SKM-1 treated with dmso at 0.1 percent for 144 hours (cell line): ENCODE data around the gene TTC28.
"Not testable (repeated sequence)": the region's sequence is repeated elsewhere in the genome, so short reads cannot be mapped to it uniquely, and the experiment has no call there.

Source experiments
- DNase-seq: peaks from one replicate; lab custom pipeline; 2025; ENCODE audit not compliant: unreplicated experiment; lab: John Stamatoyannopoulos, UW

The TTC28 gene

DNA sequence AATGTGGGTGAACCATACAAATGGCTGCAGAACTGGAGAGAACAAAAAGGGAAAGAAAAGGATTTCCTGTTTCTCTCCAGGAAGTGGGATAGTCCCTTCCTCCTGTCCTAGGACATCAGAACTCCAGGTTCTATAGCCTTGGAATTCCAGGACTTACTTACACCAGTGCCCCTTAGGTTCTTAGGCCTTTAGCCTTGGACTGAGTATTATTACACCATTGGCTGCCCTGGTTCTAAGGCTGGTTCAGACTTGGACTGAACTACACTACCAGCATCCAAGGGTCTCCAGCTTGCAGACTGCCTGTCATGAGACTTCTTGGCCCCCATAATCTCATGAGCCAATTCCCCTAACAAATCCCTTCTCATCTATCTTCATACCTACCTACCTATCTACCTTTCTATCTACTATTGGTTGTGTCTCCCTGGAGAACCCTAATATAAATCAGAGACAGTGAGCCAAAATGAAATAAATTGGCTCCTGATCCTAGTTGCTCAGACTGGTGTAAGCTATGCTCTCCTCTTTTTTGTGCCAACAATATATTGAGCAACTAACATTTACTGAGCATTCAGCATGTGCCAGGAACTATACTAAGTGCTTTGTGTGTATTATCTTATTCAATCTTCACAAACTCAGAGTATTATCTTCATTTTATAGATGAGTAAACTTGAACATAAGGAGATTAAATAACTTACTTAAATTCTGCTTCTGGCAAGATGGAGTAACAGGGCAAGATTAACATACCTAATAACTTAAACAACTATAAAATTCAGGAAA lies 303.7 kb downstream of the TTC28 start:
- DNase-seq, result no peak

GRCh38 chr22:28373831-28374230 lies 305.8 kb downstream of the TTC28 start:
- DNase-seq, result peak; percentile 42

GRCh38 chr22:28369854-28370253 lies 309.8 kb downstream of the TTC28 start:
- no peak for DNase-seq

- no peak for DNase-seq
Observed at GRCh38 chr22:28366856-28367255, 312.8 kb downstream of the TTC28 start.

DNA sequence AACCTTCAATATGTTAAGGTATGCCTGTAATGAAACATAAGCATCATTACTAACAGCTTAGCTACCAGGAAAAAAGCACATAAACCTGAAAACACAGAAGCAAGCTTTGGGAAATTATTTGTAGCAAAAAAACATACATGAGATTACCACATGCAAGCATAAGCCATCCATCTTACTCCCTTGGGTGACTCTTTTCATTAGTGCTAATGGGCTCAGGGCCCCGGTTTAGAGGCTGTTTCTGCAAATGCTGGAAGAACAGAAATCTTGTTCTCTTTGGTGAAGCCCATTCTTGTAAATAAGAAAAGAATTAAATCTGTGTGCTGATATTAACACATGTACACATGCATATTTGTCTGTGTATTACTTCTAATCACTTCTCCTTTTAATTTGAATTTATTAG lies 314.3 kb downstream of the TTC28 start:
- DNase-seq, result no peak

DNA sequence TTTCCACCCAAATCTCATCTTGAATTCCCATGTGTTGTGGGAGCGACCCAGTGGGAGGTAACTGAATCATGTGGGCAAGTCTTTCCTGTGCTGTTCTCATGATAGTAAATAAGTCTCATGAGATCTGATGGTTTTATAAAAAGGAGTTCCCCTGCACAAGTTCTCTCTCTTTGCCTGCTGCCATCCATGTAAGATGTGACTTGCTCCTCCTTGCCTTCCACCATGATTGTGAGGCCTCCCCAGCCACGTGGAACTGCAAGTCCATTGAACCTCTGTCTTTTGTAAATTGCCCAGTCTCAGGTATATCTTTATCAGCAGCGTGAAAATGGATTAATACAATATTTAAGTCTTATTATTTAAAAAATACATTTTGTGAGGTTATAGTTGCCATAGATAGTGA lies 315.5 kb downstream of the TTC28 start:
- DNase-seq, result not testable (repeated sequence)

DNA sequence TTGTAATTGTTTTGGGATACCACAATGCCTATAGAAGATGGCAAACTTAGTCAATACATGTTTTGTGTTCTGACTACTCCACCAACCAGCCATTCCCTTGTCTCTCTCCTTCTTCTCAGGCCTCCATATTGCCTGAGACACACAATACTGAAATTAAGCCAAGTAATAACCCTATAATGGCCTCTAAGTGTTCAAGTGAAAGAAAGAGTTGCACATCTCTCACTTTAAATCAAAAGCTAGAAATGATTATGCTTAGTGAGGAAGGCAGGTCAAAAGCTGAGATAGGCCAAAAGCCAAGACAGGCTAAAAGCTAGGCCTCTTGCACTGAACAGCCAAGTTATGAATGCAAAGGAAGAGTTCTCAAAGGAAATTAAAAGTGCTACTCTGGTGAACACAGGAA lies 318.7 kb downstream of the TTC28 start:
- DNase-seq, result no peak

DNA sequence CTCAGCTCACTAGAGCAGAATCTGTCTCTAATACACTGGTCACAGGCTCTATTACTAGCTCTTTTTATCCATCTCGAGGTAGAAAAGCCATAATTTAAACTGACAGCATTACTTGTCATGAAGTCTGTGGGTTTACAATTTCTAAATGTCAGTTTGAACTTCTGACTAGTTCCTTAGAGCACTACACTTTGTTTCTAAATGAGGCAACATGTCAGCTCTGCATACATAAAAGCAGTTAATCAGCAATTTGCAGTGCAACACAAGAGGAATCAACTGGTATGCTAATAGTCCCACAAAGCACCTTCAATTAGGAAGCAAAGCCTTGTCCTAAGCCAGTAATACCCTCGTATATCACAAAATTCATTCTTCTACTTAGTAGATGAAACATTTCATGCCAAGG lies 321.3 kb downstream of the TTC28 start:
- DNase-seq, result no peak

DNA sequence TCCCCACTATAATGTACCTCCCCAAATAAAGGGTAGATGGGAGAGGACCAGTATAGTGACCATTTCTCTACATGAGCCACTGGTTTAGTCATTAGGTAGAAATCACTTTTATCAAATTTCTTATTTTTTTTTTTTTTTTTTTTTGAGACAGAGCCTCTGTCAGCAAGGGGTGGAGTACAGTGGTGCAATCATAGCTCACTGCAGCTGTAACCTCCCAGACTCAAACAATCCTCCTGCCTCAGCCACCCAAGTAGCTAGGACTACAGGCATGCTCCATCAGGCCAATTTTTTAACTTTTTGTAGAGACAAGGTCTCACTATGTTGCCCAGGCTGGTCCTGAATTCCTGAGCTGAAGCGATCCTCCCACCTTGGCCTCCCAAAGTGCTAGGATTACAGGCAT lies 322.4 kb downstream of the TTC28 start:
- DNase-seq, result no peak

GRCh38 chr22:28351476-28351875 lies 328.2 kb downstream of the TTC28 start:
- no peak for DNase-seq

- no peak for DNase-seq
Observed at GRCh38 chr22:28348613-28349609, 330.7 kb downstream of the TTC28 start.

DNA sequence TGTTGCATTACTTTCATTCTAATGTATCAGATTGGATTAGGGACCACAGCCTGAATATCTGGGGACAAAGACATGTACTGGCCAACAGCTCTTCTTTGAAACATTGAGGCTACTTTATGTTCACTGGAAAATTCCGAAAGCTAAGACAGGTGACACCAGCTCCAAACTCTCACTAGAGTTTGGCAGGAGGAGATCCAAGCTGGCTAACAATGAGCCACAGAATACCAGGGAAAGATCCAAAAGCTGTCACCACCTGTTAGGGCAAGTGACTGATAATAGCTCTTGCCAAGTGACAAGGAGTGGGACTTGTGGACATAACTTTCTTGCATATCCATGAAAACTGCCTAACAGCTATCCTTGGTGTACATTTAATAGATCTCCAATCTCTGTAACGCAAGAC lies 333.3 kb downstream of the TTC28 start:
- DNase-seq, result no peak

- no peak for DNase-seq
Observed at GRCh38 chr22:28344918-28345703, 334.5 kb downstream of the TTC28 start.

GRCh38 chr22:28341001-28341400 lies 338.6 kb downstream of the TTC28 start:
- DNase-seq, result no peak

GRCh38 chr22:28333088-28333487 lies 346.6 kb downstream of the TTC28 start:
- DNase-seq, result no peak

DNA sequence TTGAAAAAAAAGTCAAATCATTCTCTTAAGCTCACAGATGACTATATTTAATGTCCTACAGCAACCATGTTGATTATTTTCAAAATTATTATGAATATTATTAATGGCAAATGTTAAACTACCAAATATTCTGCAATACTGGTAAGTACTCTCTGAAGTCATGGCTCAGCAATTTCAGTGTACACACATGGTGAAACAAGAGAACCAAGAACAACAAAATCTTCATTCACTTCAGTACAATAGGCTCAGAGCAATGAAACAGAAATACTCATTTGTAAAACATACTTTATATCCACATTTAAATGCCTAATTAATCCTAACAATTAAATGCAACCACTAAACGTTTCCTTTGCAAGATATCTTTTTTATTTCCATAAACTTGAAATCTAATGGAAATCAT lies 347.2 kb downstream of the TTC28 start:
- no peak for DNase-seq

GRCh38 chr22:28331695-28332094 lies 347.9 kb downstream of the TTC28 start:
- no peak for DNase-seq

GRCh38 chr22:28329186-28330073 lies 350.2 kb downstream of the TTC28 start:
- DNase-seq, result no peak

DNA sequence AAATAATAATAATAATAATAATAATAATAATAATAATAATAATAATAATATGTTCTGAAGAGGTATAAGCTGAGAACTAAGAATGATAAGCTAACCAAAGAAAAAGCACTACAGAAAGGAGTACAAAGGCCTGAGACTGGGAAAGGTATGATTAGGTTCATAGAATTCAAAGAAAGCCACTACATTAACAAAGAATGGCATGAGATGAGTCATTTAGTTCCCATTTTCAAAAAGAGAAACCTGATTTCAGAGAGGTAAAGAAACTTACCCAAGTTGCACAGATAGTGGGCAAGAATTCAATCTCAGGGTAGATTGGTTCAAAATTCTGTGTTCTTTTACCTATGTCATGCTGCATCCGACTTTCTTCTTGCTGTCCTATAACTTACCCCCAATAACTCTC lies 350.9 kb downstream of the TTC28 start:
- DNase-seq, result no peak

- DNase-seq, result no peak
Observed at GRCh38 chr22:28316014-28316413, 363.6 kb downstream of the TTC28 start.
